Activated T-cell treated with anti-CD3 and anti-CD28 coated beads for 48 hours (primary cell): Measurements from ENCODE around the gene MRPL57.
"Not testable (repeated sequence)": the region's sequence is repeated elsewhere in the genome, so short reads cannot be mapped to it uniquely, and the experiment has no call there.

Experiments used
- DNase-seq: peaks from one replicate; pipeline ENCODE4 v3.0.0-alpha.2; 2020; ENCODE audit warnings: low read depth

Gene MRPL57

DNA sequence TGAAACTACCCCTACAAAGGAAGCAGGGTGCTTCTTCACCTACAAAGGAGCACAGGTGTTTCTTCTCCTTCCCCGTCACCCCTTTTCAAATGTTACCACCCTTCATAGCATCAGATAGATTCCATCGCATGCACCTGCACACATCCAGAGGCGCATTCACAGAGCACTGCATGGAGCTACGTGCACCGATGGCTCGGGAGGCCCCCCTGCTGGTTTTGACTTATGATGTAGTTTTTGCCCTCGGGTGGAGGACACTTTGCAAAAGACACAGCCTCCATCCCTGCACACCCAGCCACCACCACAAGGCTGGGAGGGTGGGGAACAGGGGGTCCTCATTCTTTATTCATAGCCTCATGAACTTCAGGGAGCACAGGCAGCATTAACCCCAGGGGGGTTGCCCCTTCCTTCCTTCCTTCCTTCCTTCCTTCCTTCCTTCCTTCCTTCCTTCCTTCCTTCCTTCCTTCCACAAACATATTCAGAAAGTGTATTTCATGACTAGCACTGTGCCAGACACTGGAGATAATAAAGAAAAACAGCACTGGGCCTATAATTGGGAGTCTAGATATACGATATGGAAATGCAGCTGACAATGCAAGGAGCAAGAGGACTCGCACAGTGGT, 21.3 kb downstream of the MRPL57 start:
- not testable (repeated sequence) for DNase-seq

DNA sequence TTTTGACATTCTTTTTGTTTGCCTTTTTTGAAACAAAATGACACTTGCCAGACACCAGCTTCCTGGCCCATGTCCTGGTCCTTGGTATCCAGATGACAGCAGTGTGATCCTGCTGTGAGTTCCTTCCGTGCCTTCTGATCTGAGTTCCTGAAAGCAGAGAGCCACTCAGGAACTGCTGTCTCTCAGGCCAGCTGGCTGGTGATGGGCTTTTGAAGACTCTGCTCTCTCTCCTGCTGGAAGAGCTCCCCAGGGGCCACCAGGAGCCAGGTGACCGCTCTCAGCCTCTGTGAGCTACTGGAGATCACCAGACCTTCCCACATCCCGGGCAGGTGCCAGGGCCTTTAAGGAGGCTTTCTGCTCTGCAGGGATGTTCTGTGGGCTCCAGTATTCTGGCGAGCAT, 21.9 kb downstream of the MRPL57 start:
- DNase-seq, result not testable (repeated sequence)

DNA sequence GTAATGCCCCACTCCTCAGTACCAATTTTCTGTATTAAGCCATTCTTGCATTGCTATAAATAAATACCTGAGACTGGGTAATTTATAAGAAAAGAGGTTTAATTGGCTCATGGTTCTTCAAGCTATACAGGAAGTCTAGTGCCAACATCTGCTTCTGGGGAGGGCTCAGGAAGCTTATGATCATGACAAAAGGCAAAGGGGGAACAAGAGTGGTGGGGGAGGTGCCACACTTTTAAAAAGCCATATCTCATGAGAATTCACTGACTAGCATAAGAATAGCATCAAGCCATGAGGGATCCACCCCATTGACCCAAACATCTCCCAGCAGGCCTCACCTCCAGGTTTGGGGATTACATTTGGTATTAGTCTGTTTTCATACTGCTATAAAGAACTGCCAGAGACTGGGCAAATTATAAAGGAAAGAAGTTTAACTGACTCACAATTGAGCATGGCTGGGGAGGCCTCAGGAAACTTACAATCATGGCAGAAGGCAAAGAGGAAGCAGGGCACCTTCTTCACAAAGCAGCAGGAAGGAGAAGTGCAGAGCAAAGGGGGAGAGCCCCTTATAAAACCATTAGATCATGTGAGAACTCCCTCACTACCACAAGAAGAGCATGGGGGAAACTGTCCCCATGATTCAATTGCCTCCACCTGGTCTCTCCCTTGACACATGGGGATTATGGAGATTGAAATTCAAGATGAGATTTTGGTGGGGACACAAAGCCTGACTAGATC, 25.2 kb downstream of the MRPL57 start:
- DNase-seq, result not testable (repeated sequence)

DNA sequence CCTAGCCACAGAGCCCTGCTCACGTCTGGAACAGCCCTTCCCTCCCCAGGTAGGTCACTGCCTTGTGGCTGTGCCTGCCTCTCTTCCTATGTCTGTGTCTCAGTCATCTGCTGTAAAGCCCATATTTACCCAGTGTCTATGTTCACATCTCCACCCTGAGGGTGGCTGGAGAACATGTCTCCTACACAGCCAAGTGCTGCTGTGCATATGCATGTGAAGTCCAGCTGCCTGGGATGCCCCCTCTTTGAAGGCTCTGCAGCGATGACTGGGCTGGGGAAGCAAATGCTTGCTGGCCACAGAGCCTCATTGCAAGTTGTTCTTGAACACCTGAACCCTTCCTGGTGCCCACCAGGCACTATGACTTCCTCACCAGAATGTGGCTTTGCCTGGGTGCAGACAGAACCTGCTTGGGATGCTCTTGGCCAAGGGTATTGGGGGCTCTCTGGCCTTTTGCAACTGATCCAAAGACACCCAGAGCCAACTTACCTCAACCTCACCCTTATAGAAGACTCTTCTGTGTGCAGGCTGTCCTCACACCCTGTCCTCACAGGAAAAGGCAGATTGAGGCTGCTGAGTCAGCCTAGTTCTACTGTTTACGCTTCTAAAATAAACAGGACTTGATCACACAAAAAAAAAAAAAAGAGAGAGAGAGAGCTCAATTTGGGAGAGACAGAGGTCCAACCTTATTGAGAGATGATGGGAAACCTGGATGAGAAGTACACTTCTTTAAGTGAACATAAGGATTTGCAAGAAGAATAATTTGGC, 26.5 kb downstream of the MRPL57 start:
- no peak for DNase-seq

DNA sequence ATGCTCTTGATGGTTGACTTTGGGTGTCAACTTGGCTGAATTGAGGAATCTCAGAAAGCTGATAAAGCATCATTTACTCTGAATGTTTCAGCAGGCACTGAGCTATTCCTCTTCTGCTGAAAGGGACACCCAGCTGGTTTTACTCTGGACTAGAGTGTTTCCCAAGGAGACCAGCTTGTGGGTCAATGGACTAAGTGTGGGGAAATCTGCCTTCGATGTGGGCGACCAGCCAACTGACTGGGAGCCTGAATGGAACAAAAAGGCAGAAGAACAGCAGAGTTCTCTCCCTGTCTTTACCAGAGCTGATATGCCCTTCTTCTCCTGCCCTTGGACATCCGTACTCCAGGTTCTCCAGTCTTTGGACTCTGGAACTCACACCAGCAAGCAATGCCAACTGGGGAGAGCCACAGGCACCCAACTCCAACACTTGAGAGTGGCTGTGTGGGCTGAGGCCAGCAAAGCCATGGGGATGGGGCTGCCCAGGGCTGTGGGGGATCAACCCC, 32.2 kb downstream of the MRPL57 start:
- no peak for DNase-seq

DNA sequence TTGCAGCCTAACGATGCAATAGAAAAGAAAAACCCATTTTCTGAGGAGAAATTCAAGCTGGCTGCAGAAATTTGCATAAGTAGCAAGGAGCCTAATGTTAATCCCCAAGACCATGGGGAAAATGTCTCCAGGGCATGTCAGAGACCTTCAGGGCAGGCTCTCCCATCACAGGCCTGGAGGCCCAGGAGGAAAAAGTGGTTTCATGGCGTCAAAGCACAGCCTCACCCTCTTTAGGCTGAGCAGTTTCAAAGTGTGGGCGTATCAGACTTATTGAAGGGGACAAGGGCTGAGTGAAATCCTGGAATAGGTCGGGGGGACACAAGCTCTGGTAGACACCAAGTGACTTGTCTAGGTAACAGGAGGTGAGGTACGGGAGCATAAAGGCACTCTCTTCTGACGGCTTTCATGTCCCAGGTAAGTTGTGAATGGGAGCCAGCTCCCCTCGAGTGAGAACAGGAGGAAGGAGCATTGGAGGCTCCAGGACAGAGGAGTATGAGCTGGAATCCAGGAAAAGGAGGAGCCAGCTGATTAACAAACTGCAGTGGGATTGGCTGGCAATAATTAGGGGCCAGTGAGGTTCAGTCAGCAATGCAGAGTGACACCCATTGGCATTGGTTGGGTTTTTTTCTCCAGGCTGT, 35.8 kb downstream of the MRPL57 start:
- DNase-seq, result no peak

- not testable (repeated sequence) for DNase-seq
Observed at GRCh38 chr13:21215419-21215818, 39.0 kb downstream of the MRPL57 start.

GRCh38 chr13:21216332-21216731, 39.9 kb downstream of the MRPL57 start:
- no peak for DNase-seq

GRCh38 chr13:21218351-21219035, 42.0 kb downstream of the MRPL57 start:
- no peak for DNase-seq

GRCh38 chr13:21219036-21219381, 42.6 kb downstream of the MRPL57 start:
- no peak for DNase-seq

GRCh38 chr13:21219716-21220115, 43.3 kb downstream of the MRPL57 start:
- DNase-seq, result not testable (repeated sequence)

DNA sequence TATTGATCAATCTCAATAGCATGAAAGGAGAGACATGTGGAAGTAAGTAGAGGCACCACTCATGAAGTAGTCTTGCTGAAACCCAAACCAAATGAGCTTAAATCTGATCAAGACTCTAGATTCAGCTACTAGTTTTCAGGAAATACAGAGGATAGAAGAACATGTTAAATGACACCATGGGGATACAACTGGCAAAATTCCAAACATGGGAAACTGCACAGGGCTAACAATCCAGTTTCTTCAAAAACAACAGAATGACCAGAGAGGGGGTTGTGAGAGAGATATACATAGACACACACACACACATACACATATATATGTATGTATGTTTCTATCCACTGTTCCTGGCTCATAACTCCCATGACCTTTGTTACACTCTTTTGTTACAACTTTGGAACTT, 44.8 kb downstream of the MRPL57 start:
- DNase-seq, result no peak

DNA sequence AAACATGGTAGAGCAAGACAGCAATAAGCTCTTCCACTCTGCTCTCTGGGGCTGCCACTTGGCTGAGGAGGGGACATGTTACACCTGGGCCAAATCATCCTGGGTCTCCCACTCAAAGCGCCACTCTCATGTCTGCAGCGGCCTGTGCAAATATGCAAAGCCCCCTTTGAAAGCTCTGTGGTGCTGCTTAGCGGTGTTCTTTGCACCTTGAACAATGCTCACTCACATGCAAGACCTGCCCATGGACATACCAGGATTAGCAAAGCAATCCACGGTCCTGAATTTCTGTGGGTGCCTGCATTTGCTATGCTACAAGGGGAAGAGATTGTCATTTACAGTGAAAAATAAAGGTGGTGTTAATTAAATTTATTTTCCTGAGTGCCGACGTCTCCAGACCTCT, 48.6 kb downstream of the MRPL57 start:
- DNase-seq, result no peak

DNA sequence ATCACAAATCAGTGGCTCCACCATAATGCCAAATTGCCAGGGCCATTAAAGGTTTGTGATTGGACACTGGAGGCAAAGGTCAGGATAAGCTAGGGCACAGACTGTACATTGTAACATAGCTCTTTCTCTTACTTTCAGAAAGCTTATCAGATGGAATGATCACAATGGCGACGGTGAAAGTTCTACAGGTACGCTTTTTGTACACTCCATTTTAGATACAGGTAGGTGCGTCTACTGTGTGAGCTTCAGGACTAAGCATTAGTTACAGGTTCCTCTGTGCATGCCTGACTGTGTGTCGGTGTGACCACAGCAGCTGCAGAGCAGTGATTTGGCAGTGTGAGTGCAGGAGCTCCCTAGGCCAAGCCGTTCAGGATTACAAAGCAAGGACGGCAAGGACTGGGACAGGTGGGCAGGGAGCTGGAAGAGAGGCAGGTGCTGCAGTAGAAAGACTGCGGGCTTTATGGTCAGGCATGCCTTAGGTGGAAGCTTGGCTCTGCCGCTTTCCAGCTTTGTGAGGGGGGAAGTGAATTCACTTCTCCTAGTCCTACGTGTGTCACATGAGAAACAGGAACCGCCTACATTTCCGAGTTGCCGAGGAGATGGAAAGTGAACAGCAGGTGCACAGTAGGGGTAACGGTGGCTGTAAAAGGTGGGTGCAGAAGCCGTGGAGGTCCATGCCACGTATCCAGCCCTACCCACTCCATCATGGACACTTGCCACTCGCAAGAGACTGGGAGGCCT, 49.6 kb downstream of the MRPL57 start:
- no peak for DNase-seq

GRCh38 chr13:21227917-21228316, 51.5 kb downstream of the MRPL57 start:
- no peak for DNase-seq
